ENCODE results near the gene SLC4A8.

Gene SLC4A8

GRCh38 chr12:51528852-51529650, 104.4 kb downstream of the SLC4A8 start:
- DNase-seq, result no peak

GRCh38 chr12:51529651-51529970, 105.0 kb downstream of the SLC4A8 start:
- DNase-seq, result no peak

- no peak for DNase-seq
These were observed 105.6 kb downstream of the SLC4A8 start for GRCh38 chr12:51530208-51530607.

GRCh38 chr12:51531284-51531977, 106.8 kb downstream of the SLC4A8 start:
- DNase-seq, result no peak

GRCh38 chr12:51531978-51532497, 107.4 kb downstream of the SLC4A8 start:
- peak; percentile 70 for DNase-seq

GRCh38 chr12:51533799-51534198, 109.2 kb downstream of the SLC4A8 start:
- no peak for DNase-seq

- DNase-seq, result no peak
These were observed 109.8 kb downstream of the SLC4A8 start for GRCh38 chr12:51534216-51535074.

- no peak for DNase-seq
These were observed 111.5 kb downstream of the SLC4A8 start for GRCh38 chr12:51536159-51536558.

- no peak for DNase-seq
These were observed 113.5 kb downstream of the SLC4A8 start for GRCh38 chr12:51538149-51538548.

GRCh38 chr12:51538599-51538998, 114.0 kb downstream of the SLC4A8 start:
- no peak for DNase-seq

GRCh38 chr12:51540996-51541395, 116.4 kb downstream of the SLC4A8 start:
- no peak for DNase-seq

GRCh38 chr12:51546097-51546496, 121.5 kb downstream of the SLC4A8 start:
- DNase-seq, result no peak

- DNase-seq, result no peak
These were observed 123.0 kb downstream of the SLC4A8 start for GRCh38 chr12:51547606-51548005.

- DNase-seq, result no peak
These were observed 123.6 kb downstream of the SLC4A8 start for GRCh38 chr12:51548241-51548640.

- no peak for DNase-seq
These were observed 125.0 kb downstream of the SLC4A8 start for GRCh38 chr12:51549637-51550036.

Data from RPMI8226 (cell line).